GM21723 (cell line): Measurements from ENCODE around the gene DAPK1.

Experiments
- ATAC-seq: cut with Tn5 transposase; IDR thresholded peaks from one replicate; pipeline ENCODE4 v1.9.1; 2021; ENCODE audit warnings: mild to moderate bottlenecking, moderate library complexity; ENCODE audit not compliant: unreplicated experiment

DAPK1 gene

DNA sequence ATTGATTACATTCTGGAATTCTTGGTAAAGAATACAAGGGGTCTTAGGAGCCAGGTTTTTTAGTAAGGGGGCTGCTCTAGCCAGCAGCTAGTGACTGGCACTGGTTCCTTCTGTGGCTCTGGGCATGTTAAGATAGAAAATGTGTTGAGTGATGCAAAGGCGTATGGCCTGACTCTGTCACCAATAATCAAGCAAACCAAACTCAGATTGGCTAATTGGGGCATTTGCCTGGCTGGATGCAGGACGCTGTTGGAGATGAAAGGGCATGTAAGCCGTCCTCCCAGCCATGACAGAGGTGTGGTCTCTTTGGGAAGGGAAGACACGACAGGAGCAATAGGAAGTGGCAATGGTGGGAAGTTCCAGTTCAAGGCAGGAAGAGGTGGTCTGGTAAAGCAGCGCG, 140.6 kb downstream of the DAPK1 start:
- ATAC-seq = no peak

GRCh38 chr9:87639949-87640348, 142.3 kb downstream of the DAPK1 start:
- no peak for ATAC-seq

GRCh38 chr9:87640385-87640795, 142.7 kb downstream of the DAPK1 start:
- no peak for ATAC-seq

- ATAC-seq = no peak
Measured at GRCh38 chr9:87641067-87641466, 143.4 kb downstream of the DAPK1 start.

DNA sequence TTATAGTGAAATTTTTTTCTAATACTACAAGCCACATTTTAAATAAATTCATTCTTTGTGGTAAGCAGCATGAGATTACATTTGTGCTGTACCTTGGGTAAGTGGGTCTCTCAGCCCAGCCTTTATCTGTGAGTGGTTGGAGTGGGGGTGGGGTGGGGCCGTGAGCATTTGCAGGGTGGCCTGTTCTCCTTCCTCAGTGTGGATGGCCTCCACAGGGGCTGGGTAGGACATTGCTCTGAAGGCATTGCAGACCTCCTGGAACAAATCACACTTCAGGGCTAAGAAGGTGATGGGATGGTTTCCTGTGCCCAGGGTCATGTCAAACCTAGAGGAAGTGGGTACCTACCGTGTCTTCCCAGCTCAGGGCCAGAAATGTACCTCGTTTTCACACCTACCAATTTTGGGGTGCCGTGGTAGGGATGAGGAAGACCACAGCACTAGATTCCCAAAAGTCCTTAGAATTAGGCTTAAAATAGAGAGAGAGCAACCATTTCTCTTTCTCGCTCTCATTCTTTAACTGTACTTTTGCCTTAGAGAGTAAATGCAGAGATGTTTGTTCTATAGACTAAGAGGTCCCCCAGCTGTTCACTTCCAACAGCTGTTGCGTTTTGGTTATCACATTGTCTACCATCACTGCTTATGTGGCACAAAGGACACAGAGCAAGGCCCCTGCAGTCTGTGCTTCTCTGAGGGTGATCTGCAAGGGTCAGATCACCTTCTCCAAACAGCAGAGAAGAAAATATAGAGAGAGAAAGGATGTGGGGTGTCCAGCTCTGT, 144.9 kb downstream of the DAPK1 start:
- ATAC-seq = no peak

GRCh38 chr9:87643107-87643650, 145.5 kb downstream of the DAPK1 start:
- no peak for ATAC-seq

DNA sequence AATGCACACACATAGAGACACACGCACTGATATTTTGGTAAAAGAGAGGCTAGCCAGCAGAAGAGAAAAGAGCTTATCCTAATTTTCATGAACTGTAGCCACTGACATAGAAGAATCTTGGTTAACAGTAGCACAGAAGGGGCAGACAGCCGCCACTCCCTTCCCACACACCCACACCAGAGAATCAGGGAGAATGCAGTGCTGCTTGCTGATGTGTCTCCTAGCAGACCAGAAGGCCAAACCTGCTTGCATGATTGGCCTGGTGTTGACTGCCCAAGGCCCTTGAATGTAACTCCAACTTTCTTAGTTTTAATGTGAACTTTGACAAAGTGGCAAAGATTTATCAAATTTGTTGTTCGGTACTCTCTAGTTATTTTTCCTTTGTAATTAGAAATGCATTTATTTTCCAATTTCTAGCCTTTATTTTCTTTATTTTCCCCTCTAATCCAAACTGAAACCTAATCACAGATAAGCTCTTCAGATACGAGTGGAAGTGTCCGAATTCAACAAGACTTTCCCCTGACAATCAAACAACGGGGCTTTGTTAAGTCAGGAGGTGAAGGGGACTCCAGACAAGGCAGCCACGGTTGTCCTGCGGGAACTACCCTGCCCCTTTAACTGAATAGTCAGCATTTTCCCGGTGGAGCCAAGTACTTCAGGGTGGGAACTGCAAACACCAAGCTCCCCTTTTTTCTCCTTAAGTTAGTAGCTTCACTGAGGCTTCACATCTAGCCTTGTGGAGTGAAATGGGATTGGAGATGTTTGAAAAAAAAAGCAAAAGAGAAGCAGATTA, 146.3 kb downstream of the DAPK1 start:
- ATAC-seq = no peak

GRCh38 chr9:87644659-87645058, 147.0 kb downstream of the DAPK1 start:
- no peak for ATAC-seq

DNA sequence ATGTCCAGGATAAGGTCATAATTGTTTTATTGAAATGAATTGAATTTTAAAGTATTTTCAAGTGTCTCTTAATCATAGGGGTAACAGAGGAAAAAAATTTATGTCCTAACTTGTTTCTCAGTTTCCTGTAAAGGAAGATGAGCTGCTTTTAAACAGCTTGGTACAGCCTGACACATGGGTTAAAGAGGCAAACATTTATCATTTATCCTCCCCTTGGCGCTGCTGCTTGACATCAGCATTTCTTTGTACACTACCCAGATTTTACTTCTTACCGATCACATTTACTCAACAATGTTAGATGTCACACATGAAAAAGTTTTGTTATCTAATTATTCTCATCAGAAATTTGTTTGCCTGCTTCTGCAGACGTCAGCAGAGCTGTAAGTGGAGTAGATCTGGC, 148.9 kb downstream of the DAPK1 start:
- no peak for ATAC-seq

DNA sequence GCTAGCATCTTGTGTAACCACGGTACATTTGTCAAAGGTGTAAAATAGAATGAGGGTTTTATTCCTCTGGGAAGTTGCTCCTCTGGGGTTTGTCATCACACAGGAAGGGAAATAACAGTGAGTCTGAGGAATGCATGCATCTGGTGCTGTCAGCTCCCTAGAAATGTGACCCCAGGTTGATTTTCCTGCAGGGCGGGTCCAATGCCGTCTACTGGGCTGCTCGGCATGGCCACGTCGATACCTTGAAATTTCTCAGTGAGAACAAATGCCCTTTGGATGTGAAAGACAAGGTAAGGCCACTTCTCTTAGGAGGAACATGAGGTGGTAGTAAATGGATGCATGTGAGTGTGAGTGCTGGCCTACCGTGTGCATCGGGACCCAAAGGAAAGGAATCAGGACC, 149.4 kb downstream of the DAPK1 start:
- no peak for ATAC-seq

DNA sequence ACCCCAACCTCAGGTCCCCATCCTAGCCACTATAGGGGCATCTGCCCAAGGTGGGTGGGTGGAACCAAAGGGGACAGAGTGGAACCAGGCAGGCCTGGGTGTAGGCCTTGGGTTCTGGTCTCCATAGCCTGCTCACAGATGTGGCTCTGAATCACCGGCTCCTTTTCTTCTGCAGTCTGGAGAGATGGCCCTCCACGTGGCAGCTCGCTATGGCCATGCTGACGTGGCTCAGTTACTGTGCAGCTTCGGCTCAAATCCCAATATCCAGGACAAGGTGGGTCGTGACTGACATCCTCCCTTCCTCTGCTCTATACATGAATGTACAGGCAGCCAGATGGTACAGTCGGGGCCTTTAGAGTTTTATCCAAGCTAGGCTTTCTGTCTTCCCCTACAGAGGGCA, 150.9 kb downstream of the DAPK1 start:
- ATAC-seq = no peak

GRCh38 chr9:87650611-87651295, 153.1 kb downstream of the DAPK1 start:
- ATAC-seq = no peak

GRCh38 chr9:87651431-87651830, 153.8 kb downstream of the DAPK1 start:
- no peak for ATAC-seq

DNA sequence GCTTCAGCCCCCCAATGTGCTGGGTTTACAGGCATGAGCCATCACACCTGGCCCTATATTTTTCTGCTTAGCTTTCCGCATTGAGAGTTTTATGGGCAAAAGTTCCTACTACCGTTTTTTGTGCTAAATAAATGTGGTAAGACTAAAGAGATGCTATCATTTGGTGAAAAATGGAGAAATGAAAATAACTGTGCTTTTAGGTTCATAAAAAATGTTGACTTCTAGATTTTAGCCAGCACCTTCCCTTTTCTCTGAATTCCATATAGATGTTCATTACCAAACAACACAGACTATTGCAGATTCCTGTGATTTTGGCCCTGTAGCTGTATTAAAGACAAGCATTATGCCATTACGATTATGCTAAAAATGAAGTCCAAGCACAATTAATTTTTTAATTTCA, 156.3 kb downstream of the DAPK1 start:
- no peak for ATAC-seq

DNA sequence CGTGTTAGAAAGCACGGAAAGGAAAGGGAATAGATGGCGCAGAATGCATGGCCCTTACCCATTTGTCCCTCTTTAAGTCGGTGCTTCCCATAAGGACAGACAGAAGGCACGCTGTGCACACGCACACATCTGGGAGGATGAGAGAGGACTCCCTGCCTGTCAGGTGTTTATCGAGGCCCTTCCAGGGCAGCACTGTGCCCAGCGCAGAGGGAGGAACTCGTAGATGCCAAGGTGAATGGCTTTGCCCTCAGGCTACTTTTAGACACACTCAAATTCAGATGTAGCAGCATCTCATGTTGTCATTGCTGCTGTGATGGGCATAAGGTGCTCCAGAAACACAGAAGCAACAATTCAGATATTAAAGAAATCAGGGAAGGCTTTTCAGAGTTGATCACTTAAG, 158.1 kb downstream of the DAPK1 start:
- ATAC-seq = no peak

GRCh38 chr9:87656485-87656884, 158.8 kb downstream of the DAPK1 start:
- ATAC-seq = no peak

GRCh38 chr9:87657190-87657589, 159.5 kb downstream of the DAPK1 start:
- ATAC-seq = no peak

DNA sequence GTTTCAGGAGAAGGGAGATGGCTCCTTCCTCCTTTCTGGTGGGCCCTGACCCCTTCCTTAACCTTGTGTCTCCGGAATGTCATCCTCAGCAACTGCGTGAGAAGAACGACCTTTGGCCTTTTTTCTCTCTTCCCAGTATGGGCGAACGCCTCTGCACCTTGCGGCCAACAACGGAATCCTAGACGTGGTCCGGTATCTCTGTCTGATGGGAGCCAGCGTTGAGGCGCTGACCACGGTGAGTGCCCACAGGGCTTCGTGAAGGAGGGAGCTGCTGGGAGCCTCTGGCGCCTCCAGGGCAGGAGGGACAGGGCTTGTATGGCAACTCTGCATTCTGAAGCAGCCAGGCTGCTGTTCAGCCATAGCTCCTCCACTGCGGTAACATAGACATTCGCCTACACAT, 160.2 kb downstream of the DAPK1 start:
- no peak for ATAC-seq

GRCh38 chr9:87658511-87658910, 160.8 kb downstream of the DAPK1 start:
- no peak for ATAC-seq

GRCh38 chr9:87659534-87660419, 162.1 kb downstream of the DAPK1 start:
- ATAC-seq = no peak
